Neuron (in vitro differentiated cells): ENCODE results near the gene NOP10.

Experiments used
- H2AFZ ChIP-seq: one replicate; pipeline ENCODE4 v1.6.1; 2013; ENCODE audit warnings: low read depth, mild to moderate bottlenecking, inconsistent platforms, low read length, moderate library complexity
- H3K27me3 ChIP-seq: one replicate; pipeline ENCODE4 v1.6.1; 2013; ENCODE audit warnings: low read length; ENCODE audit not compliant: insufficient read depth
- H3K36me3 ChIP-seq: one replicate; pipeline ENCODE4 v1.6.1; 2013; ENCODE audit warnings: low read length; ENCODE audit not compliant: insufficient read depth
- H3K4me1 ChIP-seq: one replicate; pipeline ENCODE4 v1.6.1; 2013; ENCODE audit warnings: low read length; ENCODE audit not compliant: insufficient read depth
- H3K4me3 ChIP-seq: 2 replicates; pipeline ENCODE4 v1.5.1; 2013; ENCODE audit warnings: mild to moderate bottlenecking, low read length, moderate library complexity
- H3K9me3 ChIP-seq: one replicate; pipeline ENCODE4 v1.6.1; 2013; ENCODE audit warnings: low read length

The NOP10 gene

DNA sequence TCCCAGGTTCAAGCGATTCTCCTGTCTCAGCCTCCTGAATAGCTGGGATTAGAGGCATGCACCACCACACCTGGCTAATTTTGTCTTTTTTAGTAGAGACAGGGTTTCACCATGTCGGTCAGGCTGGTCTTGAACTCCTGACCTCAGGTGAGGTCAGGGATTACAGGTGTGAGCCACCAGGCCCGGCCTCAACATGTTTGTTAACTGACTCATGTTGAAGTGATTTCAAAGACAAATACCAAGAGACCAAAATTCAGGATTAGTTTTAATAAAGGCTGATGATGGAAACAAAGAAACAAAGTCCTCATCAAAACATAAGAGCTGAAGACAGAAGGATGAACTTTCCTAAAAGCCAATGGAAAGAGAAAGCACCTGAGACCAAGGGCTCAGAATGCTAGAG, 41.9 kb downstream of the NOP10 start:
- no peak overlapping the region for H2AFZ ChIP-seq
- H3K4me1 ChIP-seq: no peaks in the 10 kb centered on the region
- H3K36me3 ChIP-seq: no peaks in the 10 kb centered on the region
- H3K27me3 ChIP-seq: no peaks in the 10 kb centered on the region
- H3K9me3 ChIP-seq: no peaks in the 10 kb centered on the region
- H3K4me3 ChIP-seq: no peak overlapping the region

DNA sequence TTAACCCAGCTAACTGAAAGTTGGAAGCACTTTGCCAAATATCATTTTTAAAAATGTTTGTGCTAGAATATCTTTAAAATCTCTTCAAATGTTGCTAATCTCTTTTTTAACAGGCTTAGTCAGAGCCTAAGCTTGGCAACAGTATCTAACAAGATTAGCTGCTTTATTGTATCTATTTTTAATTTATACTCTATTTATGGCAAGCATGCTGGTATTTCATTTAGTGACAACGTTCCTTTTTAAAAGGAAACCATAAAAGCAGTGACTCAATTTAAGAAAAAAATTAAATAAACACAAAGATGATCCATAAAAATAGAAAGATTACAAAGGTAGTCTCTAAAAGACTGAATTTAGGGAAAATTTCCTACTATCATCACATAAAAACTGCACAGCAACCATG, 45.9 kb downstream of the NOP10 start:
- Histone ChIP-seq H3K9me3 (no peaks in the 10 kb centered on the region), H3K4me3 (no peak overlapping the region), H3K4me1 (no peaks in the 10 kb centered on the region), H2AFZ (no peak overlapping the region), H3K36me3 (no peaks in the 10 kb centered on the region), H3K27me3 (no peaks in the 10 kb centered on the region)

DNA sequence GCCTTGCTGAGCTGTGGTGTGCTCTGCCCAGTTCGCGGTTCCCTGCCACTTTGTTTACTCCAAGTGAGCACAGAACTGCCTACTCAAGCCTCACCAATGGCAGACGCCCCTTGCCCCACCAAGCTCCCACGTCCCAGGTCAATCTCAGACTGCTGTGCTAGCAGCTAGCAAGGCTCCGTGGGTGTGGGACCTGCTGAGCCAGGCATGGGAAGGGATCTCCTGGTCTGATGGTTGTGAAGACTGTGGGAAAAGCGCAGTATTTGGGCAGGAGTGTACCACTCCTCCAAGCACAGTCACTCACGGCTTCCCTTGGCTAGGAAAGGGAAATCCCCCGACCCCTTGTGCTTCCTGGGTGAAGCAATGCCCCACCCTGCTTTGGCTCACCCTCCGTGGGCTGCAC, 50.3 kb downstream of the NOP10 start:
- H3K4me3 ChIP-seq: no peak overlapping the region

More for the DNA sequence above, 50.3 kb downstream of the NOP10 start:
- H3K9me3 ChIP-seq: no peaks in the 10 kb centered on the region
- H2AFZ ChIP-seq: no peak overlapping the region
- H3K4me1 ChIP-seq: no peaks in the 10 kb centered on the region
- H3K27me3 ChIP-seq: no peaks in the 10 kb centered on the region
- no peaks in the 10 kb centered on the region for H3K36me3 ChIP-seq
